Stimulated activated CD8-positive, alpha-beta memory T cell treated with anti-CD3 and anti-CD28 coated beads, Interleukin-12 subunit alpha, Interleukin-12 subunit beta, amount 100 ng/mL, for 4 hours (primary cell): ENCODE results near the gene SLC47A2.
"Not testable (repeated sequence)": the region's sequence is repeated elsewhere in the genome, so short reads cannot be mapped to it uniquely, and the experiment has no call there.

ENCODE experiments used
- DNase-seq: peaks from one replicate; pipeline ENCODE4 v3.0.0-alpha.2; 2020; ENCODE audit warnings: low read depth

SLC47A2 gene, protein sequence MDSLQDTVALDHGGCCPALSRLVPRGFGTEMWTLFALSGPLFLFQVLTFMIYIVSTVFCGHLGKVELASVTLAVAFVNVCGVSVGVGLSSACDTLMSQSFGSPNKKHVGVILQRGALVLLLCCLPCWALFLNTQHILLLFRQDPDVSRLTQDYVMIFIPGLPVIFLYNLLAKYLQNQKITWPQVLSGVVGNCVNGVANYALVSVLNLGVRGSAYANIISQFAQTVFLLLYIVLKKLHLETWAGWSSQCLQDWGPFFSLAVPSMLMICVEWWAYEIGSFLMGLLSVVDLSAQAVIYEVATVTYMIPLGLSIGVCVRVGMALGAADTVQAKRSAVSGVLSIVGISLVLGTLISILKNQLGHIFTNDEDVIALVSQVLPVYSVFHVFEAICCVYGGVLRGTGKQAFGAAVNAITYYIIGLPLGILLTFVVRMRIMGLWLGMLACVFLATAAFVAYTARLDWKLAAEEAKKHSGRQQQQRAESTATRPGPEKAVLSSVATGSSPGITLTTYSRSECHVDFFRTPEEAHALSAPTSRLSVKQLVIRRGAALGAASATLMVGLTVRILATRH

DNA sequence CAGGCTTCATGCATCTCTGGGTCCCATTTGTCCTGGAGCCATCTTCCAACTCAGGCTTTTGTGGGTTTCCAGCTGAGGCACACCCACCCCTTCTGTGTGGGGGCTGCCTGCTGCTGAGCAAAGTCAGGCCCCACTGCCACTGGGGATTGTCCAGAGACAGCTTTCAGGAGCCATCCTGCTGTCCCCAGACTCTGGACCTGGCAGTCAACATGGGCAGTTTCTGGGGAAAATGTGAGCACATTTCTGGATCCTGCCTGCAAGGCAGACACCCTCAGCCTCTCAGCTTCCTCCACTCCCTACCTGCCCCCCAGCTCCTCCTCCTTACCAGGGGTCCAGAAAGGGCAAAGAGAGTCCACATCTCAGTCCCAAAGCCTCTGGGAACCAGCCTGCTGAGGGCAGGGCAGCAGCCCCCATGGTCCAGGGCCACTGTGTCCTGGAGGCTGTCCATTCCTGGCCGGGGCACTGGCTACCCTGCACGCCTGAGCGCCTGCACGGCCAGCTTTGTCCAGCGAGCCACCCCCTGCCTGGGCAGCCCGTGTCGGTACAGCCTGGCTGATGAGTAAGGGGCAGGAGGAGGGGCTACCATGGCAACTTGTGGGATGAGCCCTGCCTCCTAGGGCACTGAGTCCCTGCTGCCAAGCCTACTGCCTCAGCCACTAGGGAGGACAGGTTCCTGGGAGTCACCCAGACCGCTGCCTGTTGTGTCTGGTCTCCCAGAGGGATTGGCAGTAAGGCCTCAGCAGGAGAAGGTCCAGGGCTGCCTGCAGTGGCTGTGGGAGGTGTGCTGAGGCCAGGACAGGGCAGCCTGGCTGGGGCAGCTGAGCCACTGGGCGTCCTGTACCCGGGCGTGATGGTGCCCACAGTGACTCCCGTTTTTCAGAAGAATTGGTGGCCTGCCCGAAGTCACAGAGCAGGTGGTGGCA is at the start of gene SLC47A2:
Gene SLC47A2, minus strand, starts transcription at position 477 of the 923 bp plus-strand sequence. Its CDS starts 29 bp downstream, at position 448.
- no peak for DNase-seq

DNA sequence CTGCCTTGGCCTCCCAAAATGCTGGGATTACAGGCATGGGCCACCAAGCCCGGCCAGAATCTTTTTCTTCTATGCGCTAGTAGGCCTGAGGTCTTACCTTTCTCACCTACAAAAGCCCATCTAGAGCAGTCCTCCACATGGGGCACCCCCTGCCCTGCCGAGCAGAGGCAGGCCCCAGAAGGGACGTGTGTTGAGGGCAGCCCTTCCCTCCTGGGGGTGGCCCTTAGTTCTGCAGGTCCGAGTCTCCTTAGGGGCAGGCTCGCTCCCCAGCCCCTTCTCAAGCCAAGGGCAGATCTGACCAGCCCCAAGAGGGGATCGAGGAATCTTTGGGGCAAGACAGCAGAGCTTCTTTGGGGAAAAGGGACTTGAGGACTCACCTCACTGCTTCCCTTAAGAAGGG is 49.6 kb upstream of the SLC47A2 start:
- no peak for DNase-seq

DNA sequence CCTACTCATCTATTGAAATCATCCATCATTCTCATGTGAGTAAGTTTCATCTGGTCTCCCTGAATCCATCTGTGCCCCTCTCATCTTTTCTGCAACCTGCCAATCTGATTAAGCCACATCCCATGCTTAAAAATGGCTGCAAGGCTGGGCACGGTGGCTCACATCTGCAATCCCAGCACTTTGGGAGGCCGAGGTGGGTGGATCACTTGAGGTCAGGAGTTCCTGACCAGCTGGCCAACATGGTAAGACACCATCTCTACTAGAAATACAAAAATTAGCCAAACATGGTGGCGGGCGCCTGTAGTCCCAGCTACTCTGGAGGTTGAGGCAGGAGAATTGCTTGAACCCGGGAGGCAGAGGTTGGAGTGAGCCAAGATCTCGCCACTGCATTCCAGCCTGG is 47.6 kb upstream of the SLC47A2 start:
- DNase-seq = not testable (repeated sequence)

DNA sequence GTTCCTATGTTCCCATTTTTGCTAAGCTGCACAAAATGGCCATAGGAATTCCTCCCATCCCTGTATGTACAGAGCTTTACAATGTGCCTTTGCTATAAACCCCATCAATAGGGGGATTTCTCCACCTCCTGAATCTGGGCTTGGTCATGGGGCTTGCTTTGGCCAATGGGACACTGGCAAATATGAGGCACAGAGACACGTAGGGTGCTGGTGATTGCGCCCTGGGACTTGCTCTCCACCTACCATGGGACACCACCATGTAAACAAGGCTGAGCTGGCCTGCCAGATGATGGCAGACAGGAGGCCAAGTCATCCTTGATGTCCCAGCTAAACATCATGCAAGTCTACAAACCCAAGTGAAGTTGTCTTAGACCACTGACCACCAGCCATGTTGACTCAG is 47.0 kb upstream of the SLC47A2 start:
- no peak for DNase-seq

DNA sequence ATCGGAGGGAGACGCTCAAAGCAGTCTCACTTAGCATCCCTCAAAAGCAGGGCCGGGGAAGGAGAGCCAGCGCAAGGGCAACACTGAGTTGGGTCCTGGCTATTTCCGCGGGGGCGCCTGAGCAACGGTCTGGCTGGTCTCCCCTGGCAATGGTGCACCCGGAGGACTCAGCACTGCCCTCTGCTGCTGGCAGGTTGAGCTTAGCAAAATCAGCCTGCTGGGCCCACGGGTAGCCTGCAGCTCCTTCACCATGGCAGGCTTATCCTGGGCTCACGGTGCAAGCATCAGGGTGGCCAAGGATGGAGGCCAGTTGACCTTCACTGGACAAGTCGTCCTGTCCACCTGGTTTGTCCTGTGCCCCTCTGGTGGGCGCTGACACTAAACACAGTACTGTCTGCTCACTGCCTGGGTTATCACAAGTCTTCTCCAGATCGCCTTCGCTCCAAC is 46.2 kb upstream of the SLC47A2 start:
- peak; percentile 24 for DNase-seq

DNA sequence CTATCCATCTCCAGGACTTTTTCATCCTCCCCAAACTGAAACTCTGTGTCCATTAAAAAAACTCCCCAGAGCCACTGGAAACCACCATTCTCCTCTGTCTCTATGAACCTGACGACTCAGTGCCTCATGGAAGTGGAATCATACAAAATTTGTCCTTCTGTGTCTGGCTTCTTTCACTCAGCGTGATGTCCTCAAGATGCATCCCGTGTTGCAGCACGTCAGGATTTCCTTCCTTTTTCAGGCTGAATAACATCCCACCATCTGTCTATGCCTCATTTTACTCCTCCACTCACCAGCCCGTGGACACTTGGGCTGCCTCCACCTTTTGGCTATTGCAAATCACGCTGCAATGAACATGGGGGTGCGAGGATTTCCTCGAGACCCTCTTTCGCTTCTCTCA is 44.4 kb upstream of the SLC47A2 start:
- no peak for DNase-seq

DNA sequence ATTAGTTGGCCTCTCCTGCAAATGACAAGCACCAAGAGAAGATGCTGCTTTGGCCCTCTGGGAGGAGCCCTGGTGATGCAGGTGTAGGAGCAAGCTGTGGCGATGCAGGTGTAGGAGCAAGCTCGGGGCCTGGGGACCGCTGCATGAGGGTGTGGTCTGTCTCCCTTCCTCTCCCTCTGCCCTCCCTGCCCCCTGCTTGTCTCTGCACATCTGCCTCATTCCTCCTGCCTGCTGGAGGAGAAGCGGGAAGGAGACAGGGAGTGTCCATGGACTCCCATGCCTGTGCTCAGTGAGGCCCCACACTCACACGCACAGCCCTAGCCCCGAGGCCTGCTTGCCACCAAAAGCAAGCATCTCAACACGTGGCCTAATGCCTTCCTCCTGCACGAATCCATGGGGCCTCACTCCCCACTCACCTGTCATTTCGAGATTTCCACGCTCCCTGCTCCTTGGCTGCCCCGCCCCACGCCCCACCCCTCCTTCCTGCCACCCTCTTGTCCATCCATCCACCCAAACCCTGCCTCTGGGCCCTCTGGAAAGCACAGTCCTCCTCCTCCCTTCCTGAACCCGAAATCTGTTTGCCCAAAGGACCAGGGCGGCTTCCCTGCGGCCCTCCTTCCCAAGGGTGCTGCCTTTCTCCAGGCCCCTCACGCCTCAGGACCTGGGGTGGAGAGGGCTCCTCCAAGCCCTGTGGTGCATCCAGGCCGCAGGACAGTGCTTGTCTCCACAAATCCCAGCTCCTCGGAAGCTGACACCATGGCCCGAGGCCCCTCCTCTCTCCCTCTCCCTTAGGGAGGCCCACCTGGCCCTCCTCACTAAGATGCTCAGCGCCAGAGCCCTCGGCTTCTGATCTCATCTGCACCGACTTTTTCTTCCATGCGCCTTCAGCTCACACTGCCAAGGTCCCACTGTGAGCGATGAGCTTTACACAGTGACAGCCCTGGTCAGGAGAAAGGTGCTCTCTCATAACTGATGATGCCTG is 43.5 kb upstream of the SLC47A2 start:
- DNase-seq = no peak

DNA sequence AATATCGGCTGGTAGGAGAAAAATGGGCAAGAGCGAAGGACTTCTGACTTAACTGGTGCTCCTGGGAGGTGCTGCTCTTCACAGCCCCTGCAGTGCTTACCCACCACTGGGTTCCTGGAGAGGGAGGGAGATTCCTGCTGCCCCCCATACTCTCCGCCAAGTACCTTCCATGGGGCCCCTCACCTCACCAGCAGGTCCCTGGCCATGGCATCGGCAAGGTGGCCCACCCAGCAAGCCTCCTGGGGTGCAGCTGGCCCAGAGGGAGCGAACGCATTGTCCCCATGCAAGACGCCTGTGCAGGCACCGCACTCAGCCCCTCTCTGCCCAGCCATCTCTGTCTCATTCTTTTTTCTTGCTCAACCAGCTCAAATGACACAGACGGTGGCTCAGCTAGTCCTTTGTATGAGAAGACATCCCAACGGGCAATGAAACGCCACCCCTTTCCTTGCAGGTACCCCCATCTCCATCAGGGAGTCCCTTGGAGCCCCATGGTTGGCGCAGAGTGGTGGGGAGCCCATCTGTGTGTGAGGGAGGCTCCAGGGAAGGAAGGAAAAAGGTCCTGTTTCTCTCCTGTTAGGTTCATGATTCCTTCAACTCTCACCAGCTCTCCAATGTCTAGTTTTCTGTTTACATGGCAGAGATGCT is 41.3 kb upstream of the SLC47A2 start:
- no peak for DNase-seq

DNA sequence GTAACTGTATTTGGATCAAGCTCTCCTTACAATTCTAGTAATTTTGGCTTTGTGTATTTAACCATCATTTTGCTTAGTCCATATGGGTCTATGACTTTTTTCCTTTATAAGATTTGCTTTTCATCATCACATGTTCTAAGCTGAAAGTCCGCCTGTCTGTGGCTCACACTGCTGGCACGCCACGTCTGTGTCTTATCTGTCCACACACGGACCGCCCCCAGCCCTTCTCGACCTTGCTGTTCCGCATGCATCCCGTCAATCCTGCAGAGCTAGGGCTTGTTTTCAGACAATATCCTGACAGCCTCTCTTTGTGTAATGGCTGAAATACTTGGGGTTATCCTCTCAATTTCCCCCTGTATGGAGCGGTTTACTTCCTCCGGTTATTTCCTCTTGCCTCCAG is 40.2 kb upstream of the SLC47A2 start:
- no peak for DNase-seq

DNA sequence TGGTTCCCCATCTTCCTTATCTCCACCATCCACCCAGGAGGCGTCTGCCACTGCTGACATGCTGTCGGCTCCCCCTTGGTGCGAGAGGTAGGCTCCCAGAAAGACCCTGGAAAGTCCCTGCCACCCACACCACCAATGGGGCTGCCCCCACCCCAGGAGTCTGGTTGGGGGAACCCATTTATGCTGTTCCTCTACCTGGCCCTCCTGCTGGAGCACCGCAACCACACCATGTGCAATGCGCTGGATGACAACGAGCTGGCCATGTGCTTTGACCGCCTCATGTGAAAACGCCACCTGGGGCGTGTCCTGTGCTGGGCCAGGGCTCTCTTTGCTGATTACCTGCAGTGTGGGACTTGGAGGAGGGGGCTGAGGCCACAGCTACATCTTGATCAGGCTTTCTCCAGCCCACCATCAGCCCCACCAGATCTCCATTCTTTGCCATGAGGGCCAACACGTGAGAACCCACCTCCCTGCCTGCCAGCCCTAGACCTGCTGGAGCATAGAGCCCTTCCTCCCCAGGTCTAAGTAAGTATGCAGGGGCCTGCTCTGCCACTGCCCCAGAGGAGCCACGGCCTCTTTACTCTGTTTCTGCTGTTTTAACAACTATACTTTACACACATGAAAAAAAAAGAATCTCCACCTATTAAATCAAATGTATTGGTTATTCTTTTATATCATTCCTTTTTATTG is 39.6 kb upstream of the SLC47A2 start:
- DNase-seq = no peak

DNA sequence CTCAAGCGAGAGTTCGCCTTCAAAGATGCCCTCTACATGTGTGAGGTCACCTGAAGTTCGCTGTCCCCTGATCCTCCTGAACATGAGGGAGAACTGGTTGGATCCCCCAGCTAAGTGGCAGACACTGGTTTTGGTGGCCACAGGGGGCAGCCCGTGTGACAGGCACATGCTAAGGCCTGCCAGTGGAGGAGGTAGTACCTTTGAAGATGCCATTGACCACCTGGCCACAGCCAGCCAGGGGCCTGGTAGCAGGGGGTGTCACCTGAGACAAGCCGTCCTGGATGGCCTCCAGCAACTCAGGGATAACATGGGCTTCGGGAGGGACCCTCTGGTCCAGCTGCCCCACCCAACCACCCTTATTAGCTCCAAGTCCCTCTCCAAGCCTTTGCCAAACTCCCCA is 39.0 kb upstream of the SLC47A2 start:
- DNase-seq = no peak

DNA sequence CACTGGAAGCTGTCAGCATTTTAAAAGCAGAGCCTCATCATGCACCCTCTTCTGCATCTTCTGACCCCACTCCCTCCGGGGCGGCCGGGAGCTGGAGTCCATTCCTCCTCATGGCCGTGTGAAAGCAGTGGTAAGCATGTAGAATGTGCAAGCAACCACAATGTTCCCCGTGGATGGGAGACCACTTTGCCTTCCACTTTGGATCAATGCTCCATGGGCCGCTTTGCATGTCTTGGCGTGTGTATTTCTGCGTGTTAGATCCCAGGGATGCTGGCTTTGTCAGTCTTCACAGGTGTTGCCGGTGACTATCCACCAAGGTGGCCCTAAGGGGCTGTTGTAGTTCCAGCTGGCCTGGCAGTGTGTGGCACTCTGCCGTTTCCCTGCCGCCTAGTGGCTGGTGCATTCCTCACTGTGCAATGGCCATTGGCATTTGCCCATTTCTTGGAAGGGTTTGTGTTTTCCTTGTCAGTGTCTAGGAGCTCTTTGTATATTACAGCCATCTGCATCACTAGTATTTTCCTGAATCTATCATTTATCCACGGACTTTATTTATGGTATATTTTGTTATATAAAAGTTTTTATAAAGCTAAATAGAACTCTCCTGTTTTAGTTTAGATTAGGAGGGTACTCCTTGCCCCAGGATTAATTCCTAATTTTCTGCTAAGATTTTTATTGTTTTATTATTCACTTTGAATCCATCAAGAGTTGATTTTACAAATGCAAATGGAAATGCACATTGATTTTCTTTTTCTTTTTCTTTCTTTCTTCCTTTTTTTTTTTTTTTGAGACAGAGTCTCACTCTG is 37.5 kb upstream of the SLC47A2 start:
- no peak for DNase-seq

DNA sequence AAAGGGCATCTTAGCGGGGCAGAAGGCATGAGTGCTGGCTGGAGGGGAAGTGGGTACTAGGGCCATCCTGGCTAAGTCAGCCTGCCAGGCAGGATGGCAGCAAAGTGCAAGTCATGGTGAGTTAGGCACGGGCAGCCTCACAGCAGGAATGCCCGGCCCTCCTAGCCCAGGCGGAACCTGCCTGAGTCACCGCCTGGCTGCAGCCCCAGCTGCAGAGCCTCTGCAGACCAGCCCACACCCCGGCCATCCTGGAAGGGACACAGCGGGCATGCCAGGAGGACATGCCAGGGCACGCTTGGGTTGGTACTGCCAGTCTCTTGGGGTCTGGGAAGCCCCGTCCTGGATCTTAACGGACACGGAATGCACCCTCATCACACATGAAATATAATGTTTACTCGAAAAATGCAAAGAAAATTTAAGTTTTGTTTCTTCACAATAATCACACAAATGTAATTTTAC is 36.7 kb upstream of the SLC47A2 start:
- DNase-seq = no peak

DNA sequence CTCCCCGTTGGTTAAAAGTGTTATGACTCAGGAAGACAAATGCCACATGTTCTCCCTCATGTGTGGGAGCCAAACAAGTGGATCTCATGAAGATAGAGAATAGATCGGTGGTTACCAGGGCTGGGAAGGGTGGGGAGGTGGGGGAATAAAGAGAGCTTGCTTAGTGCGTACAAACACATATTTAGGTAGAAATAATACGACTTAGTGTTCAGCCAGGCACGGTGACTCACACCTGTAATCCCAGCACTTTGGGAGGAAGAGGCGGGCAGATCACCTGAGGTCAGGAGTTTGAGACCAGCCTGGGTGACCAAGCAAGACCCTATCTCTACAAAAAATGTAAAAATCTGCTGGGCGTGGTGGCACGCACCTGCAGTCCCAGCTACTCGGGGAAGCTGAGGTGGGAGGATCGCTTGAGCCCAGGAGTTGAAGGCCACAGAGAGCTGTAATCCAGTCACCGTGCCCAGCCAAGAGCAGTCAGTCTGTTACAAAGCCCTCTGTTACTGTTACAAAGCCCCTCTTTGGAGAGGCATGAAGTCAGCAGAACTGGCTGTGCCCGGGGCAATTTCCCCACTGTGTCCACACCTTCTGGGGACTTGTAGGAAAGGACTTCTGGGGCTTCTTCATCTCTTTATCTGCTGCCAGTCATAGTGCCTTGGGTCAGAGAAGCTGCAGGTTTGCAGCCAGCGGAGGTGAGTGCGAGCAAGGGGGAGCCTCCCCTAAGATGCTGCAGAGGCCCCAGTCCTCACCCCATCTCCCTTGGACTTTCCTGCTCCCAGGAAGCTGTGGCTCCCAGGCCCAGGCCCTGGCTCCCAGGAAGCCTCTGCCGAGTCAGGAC is 36.0 kb upstream of the SLC47A2 start:
- no peak for DNase-seq

DNA sequence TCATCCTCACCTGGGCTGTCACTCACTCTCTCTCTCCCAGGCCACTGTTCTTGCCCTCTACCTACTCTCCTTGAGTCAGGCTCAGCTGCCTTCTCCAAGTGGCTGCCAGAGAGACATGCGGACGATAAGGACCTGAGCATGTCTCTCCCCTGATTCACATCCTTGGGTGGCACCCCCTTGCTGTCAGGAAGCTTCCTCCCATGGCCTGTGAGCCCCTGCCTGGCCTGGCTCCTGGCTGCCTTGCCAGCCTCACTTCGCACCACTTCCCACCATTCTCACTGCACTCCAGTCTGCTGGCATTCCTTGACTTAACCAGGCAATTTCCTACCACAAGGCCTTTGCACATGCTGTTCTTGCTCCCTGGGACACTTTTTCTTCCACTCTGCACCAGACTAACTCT is 34.5 kb upstream of the SLC47A2 start:
- no peak for DNase-seq

DNA sequence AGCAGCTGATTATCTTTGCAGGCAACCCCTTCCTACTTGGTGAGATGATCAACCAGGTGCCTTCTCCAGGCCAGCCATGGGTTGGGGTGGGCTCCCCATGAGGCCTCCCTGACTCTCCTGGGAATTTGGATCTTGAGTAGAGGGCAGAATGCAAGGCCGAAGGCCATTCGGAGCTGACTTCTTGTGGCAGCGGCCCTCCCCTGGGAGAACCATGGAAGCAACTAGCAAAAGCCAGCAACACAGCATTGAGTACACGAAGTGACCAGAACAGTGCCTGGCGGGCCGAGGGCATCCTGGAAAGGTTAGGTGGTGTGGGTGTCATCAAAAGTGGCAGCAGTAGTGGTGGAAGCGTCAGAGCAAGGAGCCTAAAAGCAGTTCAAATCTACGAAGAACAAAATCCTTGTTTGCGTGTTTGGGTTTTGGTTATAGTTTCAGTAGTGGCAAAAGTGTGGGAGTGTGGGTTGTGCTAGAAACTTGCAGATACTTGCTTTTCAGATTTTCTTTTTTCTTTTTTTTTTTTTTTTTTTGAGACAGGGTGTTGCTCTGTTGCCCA is 33.7 kb upstream of the SLC47A2 start:
- no peak for DNase-seq

DNA sequence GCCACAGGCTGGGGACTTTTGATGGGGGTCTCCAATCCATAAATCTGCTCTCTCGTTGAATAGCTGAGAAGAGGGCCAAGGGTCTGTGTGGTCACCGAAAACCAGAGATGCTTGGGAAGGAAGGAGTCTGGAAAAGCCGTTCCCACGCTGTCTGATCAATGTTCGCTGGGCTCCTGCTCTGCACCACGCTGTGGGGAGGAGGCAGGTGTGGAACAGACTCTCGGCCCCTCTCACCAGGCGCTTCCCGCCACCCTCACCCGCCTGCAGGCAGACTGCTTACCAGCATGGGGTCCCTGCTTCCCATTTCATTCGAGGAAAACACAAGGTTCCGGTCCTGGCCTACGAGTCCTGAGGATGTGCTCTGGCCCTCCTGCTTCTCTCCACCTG is 32.4 kb upstream of the SLC47A2 start:
- DNase-seq = no peak
